ENCODE results near the gene RNF113A.
A peak's percentile ranks its signal among the peaks of the same experiment; 100 is the strongest.
"Not testable (repeated sequence)": the region's sequence is repeated elsewhere in the genome, so short reads cannot be mapped to it uniquely, and the experiment has no call there.

The RNF113A gene

GRCh38 chrX:119871599-119872395, at the start of gene RNF113A, which contains the start of gene NDUFA1:
RNF113A (minus strand) TSS chrX:119871733; CDS start chrX:119871613, 120 bp downstream.
NDUFA1 (plus strand) TSS chrX:119871832; CDS start chrX:119871912, 80 bp downstream.
- DNase-seq (ENCODE audit: low read depth): peak; percentile 67

- DNase-seq (ENCODE audit: low read depth): no peak
Observed at GRCh38 chrX:119919835-119920585, 48.5 kb upstream of the RNF113A start.

GRCh38 chrX:119917877-119918276, 46.3 kb upstream of the RNF113A start:
- no peak for DNase-seq (ENCODE audit: low read depth)

GRCh38 chrX:119916310-119916709, 44.8 kb upstream of the RNF113A start:
- DNase-seq (ENCODE audit: low read depth): no peak

- no peak for DNase-seq (ENCODE audit: low read depth)
Observed at GRCh38 chrX:119900976-119901375, 29.4 kb upstream of the RNF113A start.

- no peak for DNase-seq (ENCODE audit: low read depth)
Observed at GRCh38 chrX:119899125-119899524, 27.6 kb upstream of the RNF113A start.

GRCh38 chrX:119895843-119896326, 24.4 kb upstream of the RNF113A start, which contains the start of gene AKAP14:
AKAP14 (plus strand) TSS chrX:119895893; CDS start chrX:119903224, 7,331 bp downstream.
- DNase-seq (ENCODE audit: low read depth): no peak

- DNase-seq (ENCODE audit: low read depth): not testable (repeated sequence)
Observed at GRCh38 chrX:119891961-119892692, 20.6 kb upstream of the RNF113A start.

GRCh38 chrX:119890626-119891025, 19.1 kb upstream of the RNF113A start:
- DNase-seq (ENCODE audit: low read depth): not testable (repeated sequence)

- no peak for DNase-seq (ENCODE audit: low read depth)
Observed at GRCh38 chrX:119887721-119888425, 16.3 kb upstream of the RNF113A start.

GRCh38 chrX:119885554-119886428, 14.3 kb upstream of the RNF113A start:
- DNase-seq (ENCODE audit: low read depth): no peak

- DNase-seq (ENCODE audit: low read depth): no peak
Observed at GRCh38 chrX:119880552-119881437, 9.3 kb upstream of the RNF113A start.

GRCh38 chrX:119880076-119880475, 8.5 kb upstream of the RNF113A start:
- DNase-seq (ENCODE audit: low read depth): no peak

GRCh38 chrX:119878740-119879139, 7.2 kb upstream of the RNF113A start:
- no peak for DNase-seq (ENCODE audit: low read depth)

GRCh38 chrX:119871245-119871598, 311 bp downstream of the RNF113A start:
- DNase-seq (ENCODE audit: low read depth): no peak

- DNase-seq (ENCODE audit: low read depth): no peak
Observed at GRCh38 chrX:119870626-119871131, 854 bp downstream of the RNF113A start.

GRCh38 chrX:119853444-119853843, 18.1 kb downstream of the RNF113A start:
- no peak for DNase-seq (ENCODE audit: low read depth)

GRCh38 chrX:119852382-119853353, 18.9 kb downstream of the RNF113A start, which contains the start of gene UPF3B:
UPF3B (minus strand) TSS chrX:119852963; CDS start chrX:119852928, 35 bp downstream.
- DNase-seq (ENCODE audit: low read depth): peak; percentile 93
